Retinal pigment epithelial cell (primary cell): ENCODE data around the gene ERMAP.

Experiments
- DNase-seq: peaks from one replicate; pipeline ENCODE4 v3.0.0-alpha.2; 2010; ENCODE audit warnings: low read depth
- H3K4me3 ChIP-seq: 2 replicates; pipeline ENCODE4 v1.5.1; 2011; ENCODE audit warnings: mild to moderate bottlenecking, low read length, control low read depth, moderate library complexity
- TF ChIP-seq, protein P1 (sequence below): conservative IDR thresholded peaks from 2 replicates; pipeline ENCODE4 v1.5.1; 2011; ENCODE audit warnings: low read depth, low read length, control low read depth, inconsistent platforms

The ERMAP gene

DNA sequence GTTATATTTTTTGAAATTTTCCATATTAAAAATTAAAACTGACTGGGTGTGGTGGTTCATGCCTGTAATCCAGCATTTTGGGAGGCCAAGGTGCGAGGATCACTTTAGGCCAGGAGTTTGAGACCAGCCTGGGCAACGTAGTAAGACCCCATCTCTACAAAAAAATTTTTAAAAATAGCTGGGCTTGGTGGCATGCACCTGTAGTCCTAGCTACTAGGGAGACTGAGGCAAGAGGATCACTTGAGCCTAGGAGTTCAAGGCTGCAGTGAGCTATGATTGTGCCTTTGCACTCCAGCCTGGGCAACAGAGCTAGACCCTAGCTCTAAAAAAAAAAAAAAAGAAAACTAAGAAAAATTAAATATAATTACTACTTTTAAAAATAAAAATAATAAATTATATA, 4.8 kb downstream of the ERMAP start:
- TF ChIP-seq, protein P1, sequence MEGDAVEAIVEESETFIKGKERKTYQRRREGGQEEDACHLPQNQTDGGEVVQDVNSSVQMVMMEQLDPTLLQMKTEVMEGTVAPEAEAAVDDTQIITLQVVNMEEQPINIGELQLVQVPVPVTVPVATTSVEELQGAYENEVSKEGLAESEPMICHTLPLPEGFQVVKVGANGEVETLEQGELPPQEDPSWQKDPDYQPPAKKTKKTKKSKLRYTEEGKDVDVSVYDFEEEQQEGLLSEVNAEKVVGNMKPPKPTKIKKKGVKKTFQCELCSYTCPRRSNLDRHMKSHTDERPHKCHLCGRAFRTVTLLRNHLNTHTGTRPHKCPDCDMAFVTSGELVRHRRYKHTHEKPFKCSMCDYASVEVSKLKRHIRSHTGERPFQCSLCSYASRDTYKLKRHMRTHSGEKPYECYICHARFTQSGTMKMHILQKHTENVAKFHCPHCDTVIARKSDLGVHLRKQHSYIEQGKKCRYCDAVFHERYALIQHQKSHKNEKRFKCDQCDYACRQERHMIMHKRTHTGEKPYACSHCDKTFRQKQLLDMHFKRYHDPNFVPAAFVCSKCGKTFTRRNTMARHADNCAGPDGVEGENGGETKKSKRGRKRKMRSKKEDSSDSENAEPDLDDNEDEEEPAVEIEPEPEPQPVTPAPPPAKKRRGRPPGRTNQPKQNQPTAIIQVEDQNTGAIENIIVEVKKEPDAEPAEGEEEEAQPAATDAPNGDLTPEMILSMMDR: no peak
- no peak for DNase-seq
- H3K4me3 ChIP-seq: no peak overlapping the region

DNA sequence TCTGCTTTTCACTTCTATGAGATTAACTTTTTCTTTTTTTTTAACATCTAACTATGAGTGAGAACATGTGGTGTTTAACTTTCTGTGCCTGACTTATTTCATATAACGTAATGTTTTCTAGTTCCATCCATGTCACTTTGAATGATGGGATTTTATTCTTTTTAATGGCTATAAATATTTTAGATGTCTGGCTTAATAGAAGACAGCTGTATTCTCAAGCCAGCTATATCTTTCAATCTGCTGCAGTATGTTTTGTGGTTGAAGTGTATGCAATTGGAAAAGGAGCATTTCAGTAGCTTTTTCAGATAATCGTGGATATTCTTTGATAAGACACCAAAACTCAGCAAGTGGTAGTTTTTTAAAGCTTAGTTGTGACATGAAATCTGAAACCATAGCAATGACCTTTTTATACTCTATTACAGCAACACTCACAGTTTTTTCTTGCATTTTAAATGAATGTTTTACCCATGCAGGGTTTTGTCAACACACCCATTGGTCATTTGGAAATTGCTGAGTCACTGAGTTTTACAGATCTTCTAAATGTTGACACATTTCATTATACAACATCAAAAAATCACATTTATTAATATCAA, 6.0 kb downstream of the ERMAP start:
- DNase-seq: no peak
- TF ChIP-seq, protein P1: no peak
- no peak overlapping the region for H3K4me3 ChIP-seq

DNA sequence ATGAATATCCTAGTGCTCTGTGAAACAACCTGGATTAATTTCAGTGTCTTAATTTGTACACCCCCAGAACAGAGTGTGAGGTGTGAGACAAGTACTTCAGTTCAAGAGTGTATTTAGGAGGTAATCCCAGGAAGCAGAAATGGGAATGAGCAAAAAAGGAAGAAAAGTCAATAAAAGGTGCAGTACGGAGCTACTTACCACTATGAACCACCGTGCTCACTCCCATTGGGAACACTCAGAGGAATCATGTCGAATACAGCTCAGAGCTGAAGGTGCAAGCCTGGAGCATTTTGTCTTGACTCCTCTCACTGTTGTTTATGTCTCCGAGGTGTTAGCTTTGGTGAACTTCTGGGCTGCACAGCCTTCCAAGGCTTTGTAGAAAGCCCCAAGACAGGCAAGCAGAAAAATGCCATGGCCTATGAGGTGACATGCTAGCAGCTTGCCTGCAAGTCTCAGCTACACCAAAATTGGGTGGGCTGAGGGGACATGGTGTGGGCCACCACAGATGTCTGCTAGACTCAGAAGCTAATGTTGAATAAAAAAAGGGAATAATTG, 7.6 kb downstream of the ERMAP start:
- DNase-seq: no peak
- TF ChIP-seq, protein P1: no peak
- H3K4me3 ChIP-seq: no peak overlapping the region

DNA sequence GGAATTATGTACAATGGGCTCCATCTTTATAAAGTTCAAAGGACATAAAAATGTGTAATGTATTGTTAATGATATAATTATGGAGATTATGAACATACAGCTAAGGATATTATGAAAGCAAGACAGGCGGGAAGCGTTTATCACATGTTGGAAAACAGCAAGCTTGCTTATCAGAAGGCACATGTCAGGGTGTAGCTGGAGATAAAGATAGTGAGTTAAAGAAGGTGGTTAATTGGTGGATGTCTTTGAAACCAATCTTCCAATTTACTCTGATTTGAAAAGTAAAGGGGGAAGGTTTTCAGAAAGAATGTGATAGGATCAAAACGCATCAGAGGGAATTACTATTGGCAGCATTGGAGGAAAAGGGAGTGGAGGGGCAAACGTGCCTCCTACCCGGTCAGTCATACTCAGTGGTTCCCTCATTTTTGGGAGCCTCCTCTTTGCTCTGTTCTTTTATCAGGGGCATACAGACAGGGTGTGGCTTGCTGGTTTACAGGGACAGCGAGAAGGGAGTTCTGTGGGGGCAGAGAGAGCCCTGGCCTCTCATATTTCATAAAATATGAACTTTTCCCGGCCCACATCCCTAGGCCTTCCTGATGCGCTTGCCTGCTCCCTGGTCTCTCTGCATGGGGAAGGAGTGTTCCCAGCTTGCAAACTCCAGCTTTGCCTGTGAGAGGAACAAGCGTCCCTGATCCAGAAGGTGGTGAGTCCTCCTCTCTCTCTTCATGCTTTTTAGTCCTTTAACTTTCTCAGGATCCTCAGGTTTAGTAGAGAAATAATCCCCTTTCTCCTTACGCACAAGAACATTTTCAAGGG, 8.3 kb downstream of the ERMAP start:
- DNase-seq: no peak
- H3K4me3 ChIP-seq: no peak overlapping the region
- TF ChIP-seq, protein P1: no peak

DNA sequence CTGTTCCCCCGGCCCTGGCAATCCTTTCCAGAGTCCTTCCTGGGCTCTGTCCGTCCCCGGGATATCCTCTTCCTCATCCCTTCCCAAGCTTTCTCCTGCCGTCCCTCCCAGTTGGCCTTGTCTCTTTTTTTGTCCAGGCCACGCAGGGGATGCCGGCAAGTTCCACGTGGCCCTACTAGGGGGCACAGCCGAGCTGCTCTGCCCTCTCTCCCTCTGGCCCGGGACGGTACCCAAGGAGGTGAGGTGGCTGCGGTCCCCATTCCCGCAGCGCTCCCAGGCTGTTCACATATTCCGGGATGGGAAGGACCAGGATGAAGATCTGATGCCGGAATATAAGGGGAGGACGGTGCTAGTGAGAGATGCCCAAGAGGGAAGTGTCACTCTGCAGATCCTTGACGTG, 13.7 kb downstream of the ERMAP start:
- TF ChIP-seq, protein P1: no peak
- H3K4me3 ChIP-seq: no peak overlapping the region
- no peak for DNase-seq

DNA sequence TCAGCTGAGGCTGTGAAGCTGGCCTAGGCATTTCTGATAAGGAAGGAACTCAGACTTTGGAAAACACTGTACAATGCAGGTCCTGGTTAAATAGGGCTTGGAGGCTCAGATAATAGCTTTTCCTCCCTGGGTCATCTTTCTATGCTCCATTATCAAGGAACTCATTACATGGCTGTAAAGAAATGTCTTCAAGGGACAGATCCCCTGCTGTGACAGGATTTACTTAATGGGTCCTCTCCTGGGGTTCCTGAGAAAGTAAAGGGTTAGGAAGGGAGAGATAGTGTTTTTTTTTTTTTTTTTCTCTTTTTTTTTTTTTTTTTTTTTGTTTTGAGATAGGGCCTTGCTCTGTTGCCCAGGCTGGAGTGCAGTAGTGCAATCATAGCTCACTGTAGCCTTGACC, 14.4 kb downstream of the ERMAP start:
- no peak overlapping the region for H3K4me3 ChIP-seq
- TF ChIP-seq, protein P1: no peak
- DNase-seq: no peak
